Measurements from ENCODE around the gene TKTL1.
A peak's percentile ranks its signal among the peaks of the same experiment; 100 is the strongest.
"Not testable (repeated sequence)": the region's sequence is repeated elsewhere in the genome, so short reads cannot be mapped to it uniquely, and the experiment has no call there.

The TKTL1 gene

GRCh38 chrX:154295664-154296310 lies at the start of gene TKTL1:
TSS of gene TKTL1 (plus strand) at chrX:154295795. CDS start at chrX:154295860, 65 bp downstream.
- DNase-seq: no peak

GRCh38 chrX:154247377-154248045 lies 48.1 kb upstream of the TKTL1 start:
- not testable (repeated sequence) for DNase-seq

GRCh38 chrX:154248076-154248475 lies 47.5 kb upstream of the TKTL1 start:
- not testable (repeated sequence) for DNase-seq

- not testable (repeated sequence) for DNase-seq
These were observed 38.3 kb upstream of the TKTL1 start, which contains the start of gene OPN1MW3 for GRCh38 chrX:154257282-154257681. TSS of gene OPN1MW3 (plus strand) at chrX:154257582. CDS start at chrX:154257620, 38 bp downstream.

GRCh38 chrX:154258711-154259110 lies 36.9 kb upstream of the TKTL1 start:
- DNase-seq: not testable (repeated sequence)

GRCh38 chrX:154263072-154263471 lies 32.5 kb upstream of the TKTL1 start:
- not testable (repeated sequence) for DNase-seq

- DNase-seq: not testable (repeated sequence)
These were observed 26.4 kb upstream of the TKTL1 start for GRCh38 chrX:154269245-154269644.

- DNase-seq: not testable (repeated sequence)
These were observed 10.9 kb upstream of the TKTL1 start for GRCh38 chrX:154284489-154285338.

GRCh38 chrX:154286406-154286805 lies 9.2 kb upstream of the TKTL1 start:
- not testable (repeated sequence) for DNase-seq

- DNase-seq: no peak
These were observed 612 bp upstream of the TKTL1 start, which contains the start of gene TEX28 for GRCh38 chrX:154294791-154295574. TSS of gene TEX28 (minus strand) at chrX:154295124. CDS start at chrX:154292117, 3,007 bp downstream.

- DNase-seq: no peak
These were observed 1.1 kb downstream of the TKTL1 start for GRCh38 chrX:154296731-154297130.

- DNase-seq: no peak
These were observed 2.7 kb downstream of the TKTL1 start for GRCh38 chrX:154298312-154298711.

- DNase-seq: no peak
These were observed 5.2 kb downstream of the TKTL1 start for GRCh38 chrX:154300816-154301215.

- DNase-seq: not testable (repeated sequence)
These were observed 7.4 kb downstream of the TKTL1 start for GRCh38 chrX:154302998-154303397.

- DNase-seq: no peak
These were observed 7.9 kb downstream of the TKTL1 start for GRCh38 chrX:154303476-154303875.

GRCh38 chrX:154304846-154305245 lies 9.3 kb downstream of the TKTL1 start:
- no peak for DNase-seq

GRCh38 chrX:154305541-154306205 lies 10.1 kb downstream of the TKTL1 start:
- DNase-seq: no peak

- DNase-seq: peak in 7 of 56 donors; percentile 2 to 15 (median 3)
These were observed 11.6 kb downstream of the TKTL1 start for GRCh38 chrX:154307202-154307601.

GRCh38 chrX:154308108-154308946 lies 12.7 kb downstream of the TKTL1 start:
- peak in 20 of 56 donors; percentile 1 to 45 (median 8) for DNase-seq

Data from amygdala (tissue), 56 donors.